WERI-Rb-1 (cell line): ENCODE data around the gene APBB1.

Experiments
- DNase-seq: peaks from one replicate; pipeline ENCODE4 v3.0.0-alpha.2; 2020
- H3K27ac ChIP-seq: fragments of 250-450 bp; sonication (Bioruptor Pico); 2 replicates; pipeline ENCODE4 v1.5.1; 2020; ENCODE audit warnings: mild to moderate bottlenecking, moderate library complexity
- H3K27me3 ChIP-seq: fragments of 250-450 bp; sonication (Bioruptor Pico); 2 replicates; pipeline ENCODE4 v1.5.1; 2021; ENCODE audit warnings: mild to moderate bottlenecking, low read depth, moderate library complexity; ENCODE audit not compliant: insufficient read depth, severe bottlenecking
- H3K36me3 ChIP-seq: fragments of 250-450 bp; sonication (Bioruptor Pico); 2 replicates; pipeline ENCODE4 v1.5.1; 2020; ENCODE audit warnings: mild to moderate bottlenecking, moderate library complexity
- H3K4me3 ChIP-seq: 2 replicates; pipeline ENCODE4 v1.5.1; 2011; ENCODE audit warnings: low read depth, mild to moderate bottlenecking, control low read depth, low read length
- H3K9me3 ChIP-seq: fragments of 250-450 bp; sonication (Bioruptor Pico); 2 replicates; pipeline ENCODE4 v1.5.1; 2021; ENCODE audit warnings: mild to moderate bottlenecking, moderate library complexity; ENCODE audit not compliant: severe bottlenecking
- CTCF ChIP-seq: IDR thresholded peaks from 2 replicates; pipeline ENCODE4 v1.5.1; 2011; ENCODE audit warnings: low read depth, mild to moderate bottlenecking, control low read depth, inconsistent platforms, low read length

The APBB1 gene

GRCh38 chr11:6354651-6355485 lies 64.0 kb downstream of the APBB1 start:
- H3K9me3 ChIP-seq = no peaks in the 10 kb centered on the region
- H3K36me3 ChIP-seq = no peaks in the 10 kb centered on the region
- no peak overlapping the region for H3K27ac ChIP-seq
- H3K27me3 ChIP-seq = no peaks in the 10 kb centered on the region
- TF ChIP-seq CTCF = no peak
- no peak for DNase-seq
- no peak overlapping the region for H3K4me3 ChIP-seq

- Histone ChIP-seq H3K9me3 (no peaks in the 10 kb centered on the region), H3K36me3 (no peaks in the 10 kb centered on the region), H3K27me3 (no peaks in the 10 kb centered on the region), H3K27ac (no peak overlapping the region), H3K4me3 (no peak overlapping the region)
- peak; percentile 69 for DNase-seq
- peak; percentile 87 for TF ChIP-seq CTCF
Measured at GRCh38 chr11:6353367-6353987, 65.4 kb downstream of the APBB1 start.

GRCh38 chr11:6351782-6352382 lies 67.0 kb downstream of the APBB1 start:
- H3K9me3 ChIP-seq = no peaks in the 10 kb centered on the region
- no peak for DNase-seq
- H3K27me3 ChIP-seq = no peaks in the 10 kb centered on the region
- TF ChIP-seq CTCF = no peak
- no peak overlapping the region for H3K27ac ChIP-seq
- H3K36me3 ChIP-seq = no peaks in the 10 kb centered on the region
- no peak overlapping the region for H3K4me3 ChIP-seq

- H3K4me3 ChIP-seq = no peak overlapping the region
- no peaks in the 10 kb centered on the region for H3K36me3 ChIP-seq
- TF ChIP-seq CTCF = no peak
- H3K9me3 ChIP-seq = no peaks in the 10 kb centered on the region
- no peaks in the 10 kb centered on the region for H3K27me3 ChIP-seq
- DNase-seq = no peak
- no peak overlapping the region for H3K27ac ChIP-seq
Measured at GRCh38 chr11:6350486-6350885, 68.4 kb downstream of the APBB1 start.

- H3K27me3 ChIP-seq = no peaks in the 10 kb centered on the region
- TF ChIP-seq CTCF = no peak
- H3K27ac ChIP-seq = no peak overlapping the region
- no peaks in the 10 kb centered on the region for H3K9me3 ChIP-seq
- no peak for DNase-seq
- H3K4me3 ChIP-seq = no peak overlapping the region
- no peaks in the 10 kb centered on the region for H3K36me3 ChIP-seq
Measured at GRCh38 chr11:6350043-6350442, 68.9 kb downstream of the APBB1 start.
